OCI-LY1 (cell line): Measurements from ENCODE around the gene IL1RAPL1.
"Not testable (repeated sequence)": the region's sequence is repeated elsewhere in the genome, so short reads cannot be mapped to it uniquely, and the experiment has no call there.

Experiments used
- H2AFZ ChIP-seq: fragments of 200-600 bp; sonication (generic), shearing (Covaris generic); 2 replicates; pipeline ENCODE4 v1.6.0; 2014; ENCODE audit warnings: antibody characterized with exemption, mild to moderate bottlenecking, low read length
- H3F3A ChIP-seq: fragments of 200-600 bp; sonication (generic), shearing (Covaris generic); 2 replicates; pipeline ENCODE4 v1.6.0; 2014; ENCODE audit warnings: mild to moderate bottlenecking, antibody characterized with exemption, low read length, moderate library complexity; ENCODE audit not compliant: insufficient read depth
- H3K27ac ChIP-seq: fragments of 200-600 bp; sonication (generic); 2 replicates; pipeline ENCODE4 v1.5.1; 2014; ENCODE audit warnings: low read length, mixed run types, mild to moderate bottlenecking, low read depth; ENCODE audit not compliant: poor library complexity, severe bottlenecking
- H3K27me3 ChIP-seq: fragments of 200-600 bp; sonication (generic); 2 replicates; pipeline ENCODE4 v1.6.0; 2014; ENCODE audit warnings: antibody characterized with exemption, mild to moderate bottlenecking, low read length, moderate library complexity; ENCODE audit not compliant: insufficient read depth
- H3K36me3 ChIP-seq: fragments of 200-600 bp; sonication (generic); 2 replicates; pipeline ENCODE4 v1.6.1; 2014; ENCODE audit warnings: mild to moderate bottlenecking, antibody characterized with exemption, low read length, moderate library complexity, mixed read lengths; ENCODE audit not compliant: insufficient read depth
- H3K4me1 ChIP-seq: fragments of 200-600 bp; sonication (generic); 2 replicates; pipeline ENCODE4 v1.5.1; 2014; ENCODE audit warnings: mild to moderate bottlenecking, low read length, moderate library complexity; ENCODE audit not compliant: insufficient read depth, severe bottlenecking
- H3K4me2 ChIP-seq: fragments of 200-600 bp; sonication (generic), shearing (Covaris generic); 2 replicates; pipeline ENCODE4 v1.6.1; 2014; ENCODE audit warnings: low read length
- H3K4me3 ChIP-seq: fragments of 200-600 bp; sonication (generic); 2 replicates; pipeline ENCODE4 v1.5.1; 2014; ENCODE audit warnings: low read length, low read depth, mild to moderate bottlenecking, mixed read lengths; ENCODE audit not compliant: poor library complexity, severe bottlenecking
- H3K79me2 ChIP-seq: fragments of 200-600 bp; shearing (Covaris generic); 2 replicates; pipeline ENCODE4 v1.6.1; 2016; ENCODE audit warnings: mixed run types, low read length, mixed read lengths; ENCODE audit not compliant: insufficient read depth
- H3K9ac ChIP-seq: fragments of 200-600 bp; sonication (generic), shearing (Covaris generic); 2 replicates; pipeline ENCODE4 v1.6.1; 2014; ENCODE audit warnings: mild to moderate bottlenecking, low read length, mixed read lengths
- H3K9me2 ChIP-seq: fragments of 200-600 bp; sonication (generic), shearing (Covaris generic); 2 replicates; pipeline ENCODE4 v1.6.1; 2014; ENCODE audit warnings: low read depth, mild to moderate bottlenecking, low read length, mixed read lengths
- H3K9me3 ChIP-seq: fragments of 200-600 bp; shearing (Covaris generic); 2 replicates; pipeline ENCODE4 v1.6.1; 2014; ENCODE audit warnings: low read length, mixed read lengths
- H4K20me1 ChIP-seq: fragments of 200-600 bp; sonication (generic), shearing (Covaris generic); 2 replicates; pipeline ENCODE4 v1.6.0; 2016; ENCODE audit warnings: mild to moderate bottlenecking, low read length; ENCODE audit not compliant: insufficient read depth
- CTCF ChIP-seq: fragments of 200-600 bp; sonication (generic), shearing (Covaris generic); IDR thresholded peaks from 2 replicates; pipeline ENCODE4 v1.5.1; 2017; ENCODE audit warnings: mild to moderate bottlenecking, antibody characterized with exemption, low read length, moderate library complexity, mixed read lengths
- EZH2 ChIP-seq: fragments of 200-600 bp; sonication (generic), shearing (Covaris generic); IDR thresholded peaks from 2 replicates; pipeline ENCODE4 v1.8.0; 2017; ENCODE audit warnings: borderline replicate concordance, mixed run types, mild to moderate bottlenecking, antibody characterized with exemption, low read length, moderate library complexity, mixed read lengths

IL1RAPL1 gene

GRCh38 chrX:28787206-28787605, 200.0 kb downstream of the IL1RAPL1 start:
- Histone ChIP-seq H3K9ac (no peak overlapping the region), H3K36me3 (no peaks in the 10 kb centered on the region), H3K9me3 (no peaks in the 10 kb centered on the region), H3K4me3 (no peak overlapping the region), H3K27ac (no peak overlapping the region), H3F3A (no peaks in the 10 kb centered on the region), H4K20me1 (no peaks in the 10 kb centered on the region), H3K4me2 (no peak overlapping the region), H3K4me1 (no peaks in the 10 kb centered on the region), H3K27me3 (no peaks in the 10 kb centered on the region), H3K79me2 (no peaks in the 10 kb centered on the region), H2AFZ (no peak overlapping the region), H3K9me2 (no peaks in the 10 kb centered on the region)
- TF ChIP-seq EZH2 (no peak), CTCF (no peak)

- not testable (repeated sequence) for H3K4me2 ChIP-seq, H3K27ac ChIP-seq, H3K27me3 ChIP-seq, H3K9ac ChIP-seq, H3F3A ChIP-seq, H3K4me3 ChIP-seq, H4K20me1 ChIP-seq, H3K36me3 ChIP-seq, H2AFZ ChIP-seq, H3K9me3 ChIP-seq, H3K4me1 ChIP-seq, H3K79me2 ChIP-seq, H3K9me2 ChIP-seq
Measured at GRCh38 chrX:28800671-28801070, 213.4 kb downstream of the IL1RAPL1 start.

GRCh38 chrX:28802625-28803024, 215.4 kb downstream of the IL1RAPL1 start:
- TF ChIP-seq EZH2 (no peak), CTCF (no peak)
- H3K4me1 ChIP-seq = no peaks in the 10 kb centered on the region
- no peaks in the 10 kb centered on the region for H4K20me1 ChIP-seq
- H3K79me2 ChIP-seq = no peaks in the 10 kb centered on the region
- no peak overlapping the region for H3K9ac ChIP-seq
- H3F3A ChIP-seq = no peaks in the 10 kb centered on the region
- no peak overlapping the region for H2AFZ ChIP-seq
- H3K36me3 ChIP-seq = no peaks in the 10 kb centered on the region
- no peak overlapping the region for H3K27ac ChIP-seq
- H3K27me3 ChIP-seq = no peaks in the 10 kb centered on the region
- no peak overlapping the region for H3K4me3 ChIP-seq
- H3K9me2 ChIP-seq = no peaks in the 10 kb centered on the region
- H3K4me2 ChIP-seq = no peak overlapping the region
- H3K9me3 ChIP-seq = no peaks in the 10 kb centered on the region

- Histone ChIP-seq H3K9me3 (no peaks in the 10 kb centered on the region), H3K27ac (no peak overlapping the region), H3K4me2 (no peak overlapping the region), H2AFZ (no peak overlapping the region), H3F3A (no peaks in the 10 kb centered on the region), H3K79me2 (no peaks in the 10 kb centered on the region), H3K4me1 (no peaks in the 10 kb centered on the region), H3K9ac (no peak overlapping the region), H3K27me3 (no peaks in the 10 kb centered on the region), H3K4me3 (no peak overlapping the region), H3K9me2 (no peaks in the 10 kb centered on the region), H3K36me3 (no peaks in the 10 kb centered on the region), H4K20me1 (no peaks in the 10 kb centered on the region)
- no peak for TF ChIP-seq EZH2
- no peak for TF ChIP-seq CTCF
Measured at GRCh38 chrX:28835991-28836390, 248.7 kb downstream of the IL1RAPL1 start.
